HepG2 (cell line): ENCODE data around the gene PIGR. TPM values are rescaled to one million over a fixed set of nuclear protein-coding genes. Genes with fewer than 3 reads are reported as not detected.

Experiments
- ARNT2 ChIP-seq: sonication (generic); formaldehyde crosslinking; IDR thresholded peaks from 2 replicates; pipeline ENCODE4 v1.8.0; 2022; ENCODE audit warnings: mild to moderate bottlenecking, low read depth, missing genetic modification reagents, moderate library complexity
- FOSL2 ChIP-seq: sonication (generic); formaldehyde crosslinking; IDR thresholded peaks from 2 replicates; pipeline ENCODE4 v1.4.0; 2020; ENCODE audit warnings: missing genetic modification reagents
- HMGXB4 ChIP-seq, 2 experiments: sonication (generic) in 1 of 2; formaldehyde crosslinking in 1 of 2; IDR thresholded peaks; 2 replicates each; pipeline versions ENCODE4 v1.4.0 to v1.6.1; 2018 to 2020; ENCODE audit warnings: missing genetic modification reagents in 2 of 2, borderline replicate concordance in 1 of 2, low read depth in 1 of 2, mild to moderate bottlenecking in 1 of 2, missing biosample characterization in 1 of 2
- HOMEZ ChIP-seq: IDR thresholded peaks from 2 replicates; pipeline ENCODE4 v1.6.1; 2016; ENCODE audit warnings: low read depth
- KAT7 ChIP-seq: IDR thresholded peaks from 2 replicates; pipeline ENCODE4 v1.6.1; 2018; ENCODE audit warnings: borderline replicate concordance, missing compliant biosample characterization
- MTA1 ChIP-seq: sonication (generic); formaldehyde crosslinking; IDR thresholded peaks from 2 replicates; pipeline ENCODE4 v1.4.0; 2020; ENCODE audit warnings: missing genetic modification reagents, mild to moderate bottlenecking, borderline replicate concordance
- RCOR2 ChIP-seq: IDR thresholded peaks from 2 replicates; pipeline ENCODE4 v1.6.1; 2016; ENCODE audit warnings: missing biosample characterization, missing genetic modification reagents
- RFX5 ChIP-seq: IDR thresholded peaks from 2 replicates; pipeline ENCODE4 v1.6.1; 2011; ENCODE audit warnings: low read depth, low read length, improper control_type of control experiment
- SATB2 ChIP-seq: sonication (generic); formaldehyde crosslinking; IDR thresholded peaks from 2 replicates; pipeline ENCODE4 v1.5.0; 2020; ENCODE audit warnings: missing genetic modification reagents
- ZNF224 ChIP-seq: sonication (generic); formaldehyde crosslinking; IDR thresholded peaks from 2 replicates; pipeline ENCODE4 v1.5.0; 2020; ENCODE audit warnings: mild to moderate bottlenecking, missing genetic modification reagents
- ZNF225 ChIP-seq: sonication (generic); formaldehyde crosslinking; IDR thresholded peaks from 2 replicates; pipeline ENCODE4 v1.4.0; 2020; ENCODE audit warnings: mild to moderate bottlenecking, missing genetic modification reagents
- ZNF576 ChIP-seq: sonication (generic); formaldehyde crosslinking; IDR thresholded peaks from 2 replicates; pipeline ENCODE4 v1.4.0; 2020; ENCODE audit warnings: mild to moderate bottlenecking, missing genetic modification reagents
- ZNF609 ChIP-seq: sonication (generic); formaldehyde crosslinking; IDR thresholded peaks from 2 replicates; pipeline ENCODE4 v1.4.0; 2020; ENCODE audit warnings: mild to moderate bottlenecking, missing genetic modification reagents, borderline replicate concordance
- ZNF850 ChIP-seq: sonication (generic); formaldehyde crosslinking; conservative IDR thresholded peaks from 2 replicates; pipeline ENCODE4 v1.9.0; 2021; ENCODE audit warnings: mild to moderate bottlenecking, missing genetic modification reagents
- polyA plus RNA-seq, 8 experiments: library from polyadenylated mRNA; depleted of rRNA in 3 of 8; stranded (reverse) in 7 of 8; unstranded in 1 of 8; fragments of >200 nt; fragmentation: Illumina TruSeq in 4 of 8; extraction: Trizol in 4 of 8; gene quantifications; 2 replicates each; pipeline versions ENCODE4 v1.2.1 to v1.2.3, GENCODE V29; 2011 to 2016; ENCODE audit warnings: low read depth in 4 of 8, missing spikeins in 1 of 8, mixed read lengths in 1 of 8; ENCODE audit not compliant: insufficient read depth in 1 of 8
- total RNA-seq, 5 experiments: library from RNA; depleted of rRNA; stranded (reverse); fragments of >200 nt; fragmentation: Illumina TruSeq; extraction: Trizol; gene quantifications; 2 replicates each; pipeline ENCODE4 v1.2.3, GENCODE V29; 2016; ENCODE audit warnings: low read depth in 1 of 5
- TF ChIP-seq, protein P1 (sequence below): sonication (generic); formaldehyde crosslinking; IDR thresholded peaks from 2 replicates; pipeline ENCODE4 v1.8.0; 2022; ENCODE audit warnings: mild to moderate bottlenecking, missing genetic modification reagents
- TF ChIP-seq, protein P2 (sequence below): sonication (generic); formaldehyde crosslinking; IDR thresholded peaks from 2 replicates; pipeline ENCODE4 v1.4.0; 2020; ENCODE audit warnings: missing genetic modification reagents
- TF ChIP-seq, protein P3 (sequence below): IDR thresholded peaks from 2 replicates; pipeline ENCODE4 v1.6.1; 2018; ENCODE audit warnings: missing genetic modification reagents, mild to moderate bottlenecking, missing compliant biosample characterization

PIGR gene
- total and polyA plus RNA-seq, 2 of the 13 experiments (the other 11 are each of a cell fraction or from before 2014, with no cell fraction given), result not detected

DNA sequence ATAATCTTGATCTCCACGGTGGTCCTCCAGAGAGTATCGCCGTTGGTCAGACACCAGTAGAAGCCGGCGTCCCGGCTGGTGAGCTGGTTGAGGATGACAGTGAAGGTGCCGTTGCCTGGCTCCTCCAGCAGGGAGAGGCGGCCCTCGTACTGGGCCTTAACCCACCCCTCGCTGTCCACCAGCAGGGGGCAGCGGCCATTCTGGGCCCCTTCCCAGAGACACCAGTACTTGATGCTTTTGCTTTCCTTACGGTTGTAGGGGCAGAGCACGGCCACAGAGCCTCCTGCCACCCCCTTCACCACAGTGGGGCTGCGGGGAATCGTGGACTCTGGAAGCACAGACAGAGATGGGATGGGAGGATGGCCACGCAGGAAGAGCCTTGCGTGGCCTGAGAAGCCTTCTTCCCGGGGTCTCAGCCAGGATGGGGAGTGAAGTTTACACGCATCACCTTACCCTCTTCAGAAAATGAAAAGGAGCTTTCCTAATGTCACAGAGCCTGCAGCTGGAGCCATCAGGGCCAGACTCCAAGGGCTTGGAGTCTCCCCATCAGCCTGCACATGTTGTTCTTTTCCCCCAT lies 10.7 kb downstream of the PIGR start (continued):
- TF ChIP-seq ZNF609 (CRISPR knock-in tag) (no peak), ZNF225 (CRISPR knock-in tag) (no peak), ZNF850 (CRISPR knock-in tag) (no peak), SATB2 (CRISPR knock-in tag) (no peak), ARNT2 (no peak), FOSL2 (no peak), RCOR2 (no peak), RFX5 (no peak), KAT7 (CRISPR knock-in tag) (no peak), MTA1 (CRISPR knock-in tag) (no peak), HMGXB4 (CRISPR knock-in tag; IDR thresholded peaks at IDR 0.05; ENCODE audit: borderline replicate concordance in 1 of 2, low read depth in 1 of 2) (peak; percentile 30 to 85; a peak in 2 of 4 replicates), ZNF224 (CRISPR knock-in tag) (no peak), HOMEZ (CRISPR knock-in tag) (no peak), ZNF576 (CRISPR knock-in tag) (no peak)
- TF ChIP-seq, protein P1, sequence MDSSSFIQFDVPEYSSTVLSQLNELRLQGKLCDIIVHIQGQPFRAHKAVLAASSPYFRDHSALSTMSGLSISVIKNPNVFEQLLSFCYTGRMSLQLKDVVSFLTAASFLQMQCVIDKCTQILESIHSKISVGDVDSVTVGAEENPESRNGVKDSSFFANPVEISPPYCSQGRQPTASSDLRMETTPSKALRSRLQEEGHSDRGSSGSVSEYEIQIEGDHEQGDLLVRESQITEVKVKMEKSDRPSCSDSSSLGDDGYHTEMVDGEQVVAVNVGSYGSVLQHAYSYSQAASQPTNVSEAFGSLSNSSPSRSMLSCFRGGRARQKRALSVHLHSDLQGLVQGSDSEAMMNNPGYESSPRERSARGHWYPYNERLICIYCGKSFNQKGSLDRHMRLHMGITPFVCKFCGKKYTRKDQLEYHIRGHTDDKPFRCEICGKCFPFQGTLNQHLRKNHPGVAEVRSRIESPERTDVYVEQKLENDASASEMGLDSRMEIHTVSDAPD (CRISPR knock-in tag), result no peak
- TF ChIP-seq, protein P2, sequence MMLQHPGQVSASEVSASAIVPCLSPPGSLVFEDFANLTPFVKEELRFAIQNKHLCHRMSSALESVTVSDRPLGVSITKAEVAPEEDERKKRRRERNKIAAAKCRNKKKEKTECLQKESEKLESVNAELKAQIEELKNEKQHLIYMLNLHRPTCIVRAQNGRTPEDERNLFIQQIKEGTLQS (CRISPR knock-in tag), result no peak
- TF ChIP-seq, protein P3, sequence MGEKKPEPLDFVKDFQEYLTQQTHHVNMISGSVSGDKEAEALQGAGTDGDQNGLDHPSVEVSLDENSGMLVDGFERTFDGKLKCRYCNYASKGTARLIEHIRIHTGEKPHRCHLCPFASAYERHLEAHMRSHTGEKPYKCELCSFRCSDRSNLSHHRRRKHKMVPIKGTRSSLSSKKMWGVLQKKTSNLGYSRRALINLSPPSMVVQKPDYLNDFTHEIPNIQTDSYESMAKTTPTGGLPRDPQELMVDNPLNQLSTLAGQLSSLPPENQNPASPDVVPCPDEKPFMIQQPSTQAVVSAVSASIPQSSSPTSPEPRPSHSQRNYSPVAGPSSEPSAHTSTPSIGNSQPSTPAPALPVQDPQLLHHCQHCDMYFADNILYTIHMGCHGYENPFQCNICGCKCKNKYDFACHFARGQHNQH (CRISPR knock-in tag), result 0 out of 2 replicates have a peak, but pooled peaks have one; percentile 23
